ENCODE measurements around the gene INPP4B.

GRCh38 chr4:142583708-142584107 lies 262.4 kb downstream of the INPP4B start:
- TF ChIP-seq, protein P1, sequence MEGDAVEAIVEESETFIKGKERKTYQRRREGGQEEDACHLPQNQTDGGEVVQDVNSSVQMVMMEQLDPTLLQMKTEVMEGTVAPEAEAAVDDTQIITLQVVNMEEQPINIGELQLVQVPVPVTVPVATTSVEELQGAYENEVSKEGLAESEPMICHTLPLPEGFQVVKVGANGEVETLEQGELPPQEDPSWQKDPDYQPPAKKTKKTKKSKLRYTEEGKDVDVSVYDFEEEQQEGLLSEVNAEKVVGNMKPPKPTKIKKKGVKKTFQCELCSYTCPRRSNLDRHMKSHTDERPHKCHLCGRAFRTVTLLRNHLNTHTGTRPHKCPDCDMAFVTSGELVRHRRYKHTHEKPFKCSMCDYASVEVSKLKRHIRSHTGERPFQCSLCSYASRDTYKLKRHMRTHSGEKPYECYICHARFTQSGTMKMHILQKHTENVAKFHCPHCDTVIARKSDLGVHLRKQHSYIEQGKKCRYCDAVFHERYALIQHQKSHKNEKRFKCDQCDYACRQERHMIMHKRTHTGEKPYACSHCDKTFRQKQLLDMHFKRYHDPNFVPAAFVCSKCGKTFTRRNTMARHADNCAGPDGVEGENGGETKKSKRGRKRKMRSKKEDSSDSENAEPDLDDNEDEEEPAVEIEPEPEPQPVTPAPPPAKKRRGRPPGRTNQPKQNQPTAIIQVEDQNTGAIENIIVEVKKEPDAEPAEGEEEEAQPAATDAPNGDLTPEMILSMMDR (conservative IDR thresholded peaks at IDR 0.05; ENCODE audit: low read depth, low read length) = no peak
- no peak for TF ChIP-seq EZH2 (IDR thresholded peaks at IDR 0.05; ENCODE audit: low read length, unreplicated experiment)

Data from PC-3 (cell line).